AG04449 (cell line): ENCODE results near the gene NEDD8.

Source experiments
- CTCF ChIA-PET: fragments of 350-600 bp; formaldehyde crosslinking; extraction: SDS; loops from one replicate; lab custom pipeline; 2021; ENCODE audit warnings: antibody characterized with exemption; lab: Yijun Ruan, JAX
- POLR2A ChIA-PET: fragments of 400-600, 350-600 bp; formaldehyde crosslinking; extraction: SDS; loops from one replicate; lab custom pipeline; 2020; ENCODE audit warnings: antibody characterized with exemption, inconsistent platforms; lab: Yijun Ruan, JAX
- DNase-seq: peaks from one replicate; pipeline ENCODE4 v3.0.0-alpha.2; 2010; ENCODE audit warnings: low read depth, low spot score
- H3K4me3 ChIP-seq: 2 replicates; pipeline ENCODE4 v1.5.1; 2011; ENCODE audit warnings: low read depth, mild to moderate bottlenecking, control low read depth, low read length
- CTCF ChIP-seq: IDR thresholded peaks from one replicate; pipeline ENCODE4 v1.5.1; 2011; ENCODE audit warnings: mild to moderate bottlenecking, moderate library complexity, low read length, control low read depth, inconsistent platforms; ENCODE audit not compliant: insufficient read depth; ENCODE audit errors: missing control alignments

NEDD8 gene

GRCh38 chr14:24277606-24278321 is 45.6 kb upstream of the NEDD8 start:
- TF ChIP-seq CTCF, result no peak
- DNase-seq, result no peak
- H3K4me3 ChIP-seq, result no peak overlapping the region
- CTCF ChIA-PET, result interaction anchor here (1.0 to 7.7 kb wide), 6 partner anchors 20 to 154 kb away, joined by 3 to 63 read pairs (median 4); partner anchors contain the start of genes CIDEB, DHRS1, NOP9 and TINF2
- POLR2A ChIA-PET, result no interaction called here

GRCh38 chr14:24277071-24277470 is 44.9 kb upstream of the NEDD8 start:
- no peak for TF ChIP-seq CTCF
- ChIA-PET CTCF (interaction anchor here (1.6 to 7.7 kb wide), 4 partner anchors 20 to 155 kb away, joined by 3 to 63 read pairs (median 10); partner anchors contain the start of gene TINF2), POLR2A (no interaction called here)
- no peak for DNase-seq
- H3K4me3 ChIP-seq, result no peak overlapping the region

- POLR2A ChIA-PET, result no interaction called here
- TF ChIP-seq CTCF, result no peak
- CTCF ChIA-PET, result interaction anchor here (1.5 to 3.7 kb wide), 4 partner anchors 10 to 60 kb away, joined by 4 to 14 read pairs (median 11); partner anchors contain the start of gene CIDEB
- no peak overlapping the region for H3K4me3 ChIP-seq
- no peak for DNase-seq
Measured at GRCh38 chr14:24274101-24274543, 42.0 kb upstream of the NEDD8 start.

- ChIA-PET POLR2A (no interaction called here), CTCF (interaction anchor here (1.5 to 6.1 kb wide), 5 partner anchors 10 to 60 kb away, joined by 4 to 57 read pairs (median 13); partner anchors contain the start of genes CIDEB and TGM1)
- H3K4me3 ChIP-seq, result no peak overlapping the region
- TF ChIP-seq CTCF, result no peak
- DNase-seq, result no peak
Measured at GRCh38 chr14:24273422-24273998, 41.3 kb upstream of the NEDD8 start.

- no peak overlapping the region for H3K4me3 ChIP-seq
- DNase-seq, result no peak
- POLR2A ChIA-PET, result no interaction called here
- CTCF ChIA-PET, result interaction anchor here (0.9 to 6.1 kb wide), 12 partner anchors 9 to 164 kb away, joined by 3 to 57 read pairs (median 6); partner anchors contain the start of genes DHRS1, IRF9, NOP9 and TGM1
- TF ChIP-seq CTCF, result no peak
Measured at GRCh38 chr14:24272467-24272866, 40.3 kb upstream of the NEDD8 start.

GRCh38 chr14:24271834-24272263 is 39.7 kb upstream of the NEDD8 start:
- no peak for DNase-seq
- ChIA-PET POLR2A (interaction anchor here (0.9 to 2.2 kb wide), 8 partner anchors 8 to 83 kb away, joined by 4 to 27 read pairs (median 4); partner anchors contain the start of genes CHMP4A, CIDEB, DHRS1 and IPO4), CTCF (interaction anchor here (0.7 to 6.1 kb wide), 17 partner anchors 9 to 165 kb away, joined by 3 to 57 read pairs (median 6); partner anchors contain the start of genes DHRS1, IRF9, MDP1 and NOP9)

More at GRCh38 chr14:24271834-24272263, 39.7 kb upstream of the NEDD8 start:
- peak overlapping the region; percentile 98 for H3K4me3 ChIP-seq
- TF ChIP-seq CTCF, result no peak
